Panc1 (cell line): ENCODE measurements around the gene SYT17. TPM values are rescaled to one million over a fixed set of nuclear protein-coding genes. Genes with fewer than 3 reads are reported as not detected.

Experiments used
- ATAC-seq: fragments of 200-7000 bp; cut with Tn5 transposase; 2 replicates; pipeline ENCODE4 v1.9.1; 2020; ENCODE audit warnings: mild to moderate bottlenecking, moderate library complexity
- BruUV-seq: library from RNA; stranded (reverse); fragments of 400-500 nt; replicated peaks from 2 replicates; lab custom pipeline; 2021; lab: Mats Ljungman, UMichigan
- CTCF ChIA-PET: fragments of 300-600 bp; sonication (Branson Sonifier 250); formaldehyde crosslinking; loops from one replicate; lab custom pipeline; 2022; ENCODE audit warnings: antibody characterized with exemption; lab: Charles Lee
- POLR2A ChIA-PET: fragments of 300-600 bp; sonication (Branson Sonifier 250); formaldehyde crosslinking; loops from one replicate; lab custom pipeline; 2022; ENCODE audit warnings: antibody characterized with exemption; lab: Charles Lee
- DNase-seq: peaks from one replicate; pipeline ENCODE4 v3.0.0-alpha.2; 2010; ENCODE audit warnings: low read depth, low spot score
- H3K27ac ChIP-seq: 2 replicates; pipeline ENCODE4 v1.5.1; 2011; ENCODE audit warnings: mild to moderate bottlenecking, low read length, inconsistent platforms
- H3K27me3 ChIP-seq: fragments of 200-500 bp; sonication (Bioruptor generic); 2 replicates; pipeline ENCODE4 v1.6.0; 2014; ENCODE audit warnings: low read length, inconsistent platforms; ENCODE audit not compliant: control insufficient read depth, insufficient read depth
- H3K36me3 ChIP-seq: fragments of 200-500 bp; sonication (Bioruptor generic); 2 replicates; pipeline ENCODE4 v1.5.1; 2014; ENCODE audit warnings: inconsistent platforms, mild to moderate bottlenecking, low read length, moderate library complexity; ENCODE audit not compliant: control insufficient read depth, insufficient read depth
- H3K4me1 ChIP-seq: 2 replicates; pipeline ENCODE4 v1.5.1; 2011; ENCODE audit warnings: inconsistent platforms, mild to moderate bottlenecking, low read length, moderate library complexity; ENCODE audit not compliant: control insufficient read depth, insufficient read depth
- H3K4me3 ChIP-seq, 2 experiments: 2 replicates each; pipeline ENCODE4 v1.5.1; 2011 to 2012; ENCODE audit warnings: low read depth in 2 of 2, low read length in 2 of 2, mild to moderate bottlenecking in 2 of 2, inconsistent platforms in 1 of 2, moderate library complexity in 1 of 2
- H3K9me3 ChIP-seq: fragments of 200-500 bp; sonication (Bioruptor generic); 2 replicates; pipeline ENCODE4 v1.5.1; 2014; ENCODE audit warnings: low read depth, mild to moderate bottlenecking, inconsistent platforms, low read length, moderate library complexity; ENCODE audit not compliant: control insufficient read depth, insufficient read depth
- CTCF ChIP-seq: fragments of 450-650 bp; IDR thresholded peaks from 2 replicates; pipeline ENCODE4 v1.5.1; 2017; ENCODE audit warnings: mild to moderate bottlenecking
- POLR2AphosphoS5 ChIP-seq: IDR thresholded peaks from 2 replicates; pipeline ENCODE4 v1.6.1; 2012; ENCODE audit warnings: mild to moderate bottlenecking, low read depth, low read length, moderate library complexity
- REST ChIP-seq, 2 experiments: IDR thresholded peaks; 2 replicates each; pipeline ENCODE4 v1.6.1; 2011 to 2012; ENCODE audit warnings: low read depth in 2 of 2, control low read depth in 1 of 2, low read length in 1 of 2, mild to moderate bottlenecking in 1 of 2, moderate library complexity in 1 of 2; ENCODE audit not compliant: insufficient read depth in 1 of 2
- SIN3A ChIP-seq: IDR thresholded peaks from 2 replicates; pipeline ENCODE4 v1.6.1; 2012; ENCODE audit warnings: low read depth, mild to moderate bottlenecking, low read length, moderate library complexity, borderline replicate concordance; ENCODE audit not compliant: insufficient read depth
- TCF7L2 ChIP-seq: IDR thresholded peaks from 2 replicates; pipeline ENCODE4 v1.6.1; 2011; ENCODE audit warnings: mild to moderate bottlenecking, low read depth, low read length, inconsistent platforms
- in situ Hi-C: cut with HindIII; loops from 2 replicates; pipeline ENCODE4 v1.10.0; 2016; ENCODE audit warnings: low sequenced_read_pairs, low pct_unique_long_range_greater_than_20kb
- intact Hi-C: fragments of 100-400 bp; cut with micrococcal nuclease; formaldehyde crosslinking; loops from one replicate; pipeline ENCODE4 v1.10.0; 2022; ENCODE audit not compliant: unreplicated experiment
- total RNA-seq: library from RNA; stranded (reverse); gene quantifications from one replicate; pipeline ENCODE4 v1.2.1, GENCODE V29; 2021; ENCODE audit not compliant: unreplicated experiment

The SYT17 gene
- total RNA-seq, 1 experiment from 2014 or later = 5.4 TPM

- Histone ChIP-seq H3K4me1 (no peaks in the 10 kb centered on the region), H3K36me3 (no peaks in the 10 kb centered on the region), H3K4me3 (no peak overlapping the region), H3K27ac (no peak overlapping the region), H3K9me3 (peaks cover 4% of the 10 kb centered on the region; the same call in 1 of the 2 replicates), H3K27me3 (no peaks in the 10 kb centered on the region)
- no peak for DNase-seq
- intact Hi-C loops (no loop called here), in situ Hi-C loops (no loop called here)
- ATAC-seq = no peak
- ChIA-PET CTCF (no interaction called here), POLR2A (no interaction called here)
- BruUV-seq = no TSS peak
- TF ChIP-seq SIN3A (no peak), CTCF (no peak), POLR2AphosphoS5 (no peak), TCF7L2 (no peak), REST (IDR thresholded peaks at IDR 0.05; ENCODE audit: insufficient read depth in 1 of 2, low read depth in 2 of 2, low read length in 1 of 2) (no peak)
Observed at GRCh38 chr16:19241512-19241911, 73.5 kb downstream of the SYT17 start.

- POLR2A ChIA-PET = no interaction called here
- TF ChIP-seq REST (IDR thresholded peaks at IDR 0.05; ENCODE audit: insufficient read depth in 1 of 2, low read depth in 2 of 2, low read length in 1 of 2) (no peak), TCF7L2 (no peak), POLR2AphosphoS5 (no peak), CTCF (no peak), SIN3A (no peak)
- no peak overlapping the region for H3K4me3 ChIP-seq
- peaks cover 3% of the 10 kb centered on the region; the same call in 1 of the 2 replicates for H3K9me3 ChIP-seq
- BruUV-seq = no TSS peak
- no peak overlapping the region for H3K27ac ChIP-seq
- ATAC-seq (no peak), DNase-seq (no peak)
- in situ Hi-C loops (no loop called here), intact Hi-C loops (no loop called here)
- no peaks in the 10 kb centered on the region for H3K27me3 ChIP-seq
- H3K36me3 ChIP-seq = no peaks in the 10 kb centered on the region
- CTCF ChIA-PET = no interaction called here
- H3K4me1 ChIP-seq = no peaks in the 10 kb centered on the region
Observed at GRCh38 chr16:19242186-19242585, 74.1 kb downstream of the SYT17 start.
